Aorta (tissue), 5 donors: ENCODE data around the gene WDR64. TPM values are rescaled to one million over a fixed set of nuclear protein-coding genes. Genes with fewer than 3 reads are reported as not detected.

ENCODE experiments used
- ATAC-seq: fragments of 200-7000 bp; cut with Tn5 transposase; one replicate; pipeline ENCODE4 v1.9.1; 2022; ENCODE audit warnings: moderate library complexity; ENCODE audit not compliant: low FRiP score
- DNase-seq, 2 donors: peaks; one replicate each; pipeline ENCODE4 v3.0.0-alpha.2; 2020
- H3K27ac ChIP-seq, 2 donors: one replicate each; pipeline ENCODE4 v1.5.1; 2013; ENCODE audit warnings: low read length in 2 of 2, mild to moderate bottlenecking in 2 of 2, moderate library complexity in 2 of 2, control low read depth in 1 of 2, inconsistent platforms in 1 of 2, low read depth in 1 of 2
- H3K27me3 ChIP-seq, 2 donors: one replicate each; pipeline ENCODE4 v1.6.1; 2013; ENCODE audit warnings: control low read depth in 1 of 2, low read length in 1 of 2, mild to moderate bottlenecking in 1 of 2, moderate library complexity in 1 of 2; ENCODE audit not compliant: insufficient read depth in 2 of 2, control insufficient read depth in 1 of 2
- H3K36me3 ChIP-seq, 2 donors: one replicate each; pipeline ENCODE4 v1.6.1; 2013; ENCODE audit warnings: control low read depth in 1 of 2, low read length in 1 of 2, mild to moderate bottlenecking in 1 of 2; ENCODE audit not compliant: insufficient read depth in 2 of 2, control insufficient read depth in 1 of 2
- H3K4me1 ChIP-seq, 2 donors: one replicate each; pipeline ENCODE4 v1.6.1; 2013; ENCODE audit warnings: low read length in 2 of 2, control low read depth in 1 of 2, mild to moderate bottlenecking in 1 of 2, moderate library complexity in 1 of 2; ENCODE audit not compliant: insufficient read depth in 2 of 2, control insufficient read depth in 1 of 2
- H3K4me3 ChIP-seq, 2 donors: one replicate each; pipeline ENCODE4 v1.5.1; 2013; ENCODE audit warnings: low read length in 2 of 2, control low read depth in 1 of 2, mild to moderate bottlenecking in 1 of 2
- H3K9me3 ChIP-seq: one replicate; pipeline ENCODE4 v1.6.1; 2013; ENCODE audit warnings: mild to moderate bottlenecking, low read length; ENCODE audit not compliant: control insufficient read depth
- WGBS, 2 donors: extraction: QIAGEN DNeasy Blood & Tissue Kit; methylation state at CpG; one replicate each; pipeline ENCODE4 v1.1.7; 2013; 5-methylcytosine and 5-hydroxymethylcytosine counted together
- intact Hi-C, 2 donors: fragments of 100-400 bp; cut with DNase I; formaldehyde crosslinking; loops; one replicate each; pipeline versions ENCODE4 v1.14.2 to v1.15.0; 2022
- long read RNA-seq, 2 donors: library from polyadenylated mRNA; unstranded; transcript quantifications; one replicate each; pipeline ENCODE4 v2.0.0, GENCODE V29; 2020 to 2021
- polyA plus RNA-seq, 2 donors: library from polyadenylated mRNA; stranded (reverse); fragments of 200-250 nt; gene quantifications; one replicate each; pipeline ENCODE4 v1.2.3, GENCODE V29; 2013
- total RNA-seq, 2 donors: library from RNA; stranded (reverse); fragmentation: NEBNext Ultra II Directional; extraction: Animal tissue kit (Norgen Biotek cat#: 25700); gene quantifications; one replicate each; pipeline ENCODE4 v1.2.1, GENCODE V29; 2021
- donor health status: healthy with polysubstance abuse.
- donor health status: Bipolar disorder and iron deficiency.
- donor health status: DM: no; HTN: no; CAD: no.
- donor health status: DM: no; HTN: no; CAD: no.
- donor health status: DM: yes; HTN: yes; CAD: no.

WDR64 gene
- not detected for total RNA-seq
- not detected for polyA plus RNA-seq
- long read RNA-seq, donor 1 = 0 reads
- long read RNA-seq, donor 2 = 0 reads

GRCh38 chr1:241652012-241652411 is at the start of gene WDR64:
Gene WDR64, plus strand, starts transcription at chr1:241652281. Its CDS starts 204 bp downstream, at chr1:241652485.
- Histone ChIP-seq H3K4me1 (peaks cover 0 to 2% of the 10 kb centered on the region in 2 donors), H3K27me3 (no peaks in the 10 kb centered on the region), H3K4me3 (no peak within 1 kb of the TSS), H3K9me3 (no peaks in the 10 kb centered on the region), H3K27ac (no peak within 1 kb of the TSS), H3K36me3 (no peaks in the 10 kb centered on the region)
- intact Hi-C loops = no loop called here
- DNase-seq (no peak), ATAC-seq (no peak)
- WGBS, 2 donors = 93 to 97% methylated on average over 4 of the region's 4 CpGs

DNA sequence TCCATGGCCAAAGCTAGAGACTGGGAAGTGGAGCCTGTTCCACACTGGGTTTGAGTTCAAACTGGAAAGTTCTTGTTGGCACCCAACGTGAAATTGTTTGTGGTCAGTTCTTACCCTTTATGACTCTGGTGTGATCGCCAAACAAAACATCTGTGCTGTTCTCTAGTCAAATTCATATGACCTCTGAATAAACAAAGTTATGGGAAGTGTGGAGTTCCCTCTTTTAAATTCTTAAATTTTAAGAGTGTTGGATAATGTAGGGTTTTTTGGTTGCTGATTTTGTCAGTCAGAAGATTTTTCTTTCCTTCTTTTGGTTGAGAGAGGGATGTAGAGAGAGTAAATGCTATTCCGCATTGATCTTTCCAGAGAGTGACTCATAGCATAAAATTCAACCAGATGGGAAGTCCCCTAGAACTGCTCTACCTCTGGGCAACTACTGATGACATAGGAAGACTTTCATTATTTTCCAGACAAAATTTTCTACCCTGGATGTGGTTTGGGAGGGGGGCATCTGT is 48.3 kb upstream of the WDR64 start:
- Histone ChIP-seq H3K36me3 (no peaks in the 10 kb centered on the region), H3K4me1 (peaks cover 0 to 2% of the 10 kb centered on the region in 2 donors), H3K27ac (no peak overlapping the region), H3K4me3 (no peak overlapping the region), H3K9me3 (no peaks in the 10 kb centered on the region), H3K27me3 (no peaks in the 10 kb centered on the region)
- 48 to 53% methylated on average over 3 of the region's 3 CpGs for WGBS, 2 donors
- no peak for DNase-seq
- peak; percentile 48 for ATAC-seq
- intact Hi-C loops = no loop called here

DNA sequence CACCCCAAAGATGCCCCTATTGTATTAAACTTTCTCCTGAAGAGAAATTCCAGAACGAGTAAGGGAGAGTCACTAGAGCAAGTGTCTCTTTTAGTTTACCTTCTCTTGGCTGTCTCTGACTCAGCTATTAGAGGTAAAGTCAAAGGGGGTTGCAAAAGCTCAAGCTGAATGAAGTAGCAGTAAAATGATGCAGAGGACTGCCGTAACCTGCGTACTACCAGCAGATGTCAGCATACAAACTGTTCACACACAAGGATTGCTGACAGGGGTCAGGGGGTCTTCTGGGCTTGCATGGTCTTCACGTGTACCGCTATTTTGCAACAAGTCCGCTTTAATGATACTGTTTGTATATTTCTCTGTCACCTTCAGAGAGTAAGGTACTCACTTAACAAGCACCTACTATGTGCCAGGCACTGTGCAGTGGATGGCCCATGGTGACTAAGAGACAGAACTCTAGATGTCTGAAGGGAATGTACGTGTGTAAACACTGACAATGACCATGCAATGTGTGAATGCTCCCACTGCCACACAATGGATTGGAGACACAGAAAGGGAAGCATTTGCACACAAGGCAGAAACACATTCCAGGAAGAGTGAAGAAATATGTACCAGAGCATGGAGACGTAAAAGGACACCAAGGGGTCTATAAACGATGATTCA is 46.8 kb upstream of the WDR64 start:
- no peak overlapping the region for H3K27ac ChIP-seq
- ATAC-seq (no peak), DNase-seq (no peak)
- H3K36me3 ChIP-seq = no peaks in the 10 kb centered on the region
- no peak overlapping the region for H3K4me3 ChIP-seq
- H3K27me3 ChIP-seq = no peaks in the 10 kb centered on the region
- H3K9me3 ChIP-seq = no peaks in the 10 kb centered on the region
- WGBS, 2 donors = 73 to 78% methylated on average over 9 of the region's 9 CpGs
- intact Hi-C loops = no loop called here
- H3K4me1 ChIP-seq = peaks cover 0 to 2% of the 10 kb centered on the region in 2 donors

DNA sequence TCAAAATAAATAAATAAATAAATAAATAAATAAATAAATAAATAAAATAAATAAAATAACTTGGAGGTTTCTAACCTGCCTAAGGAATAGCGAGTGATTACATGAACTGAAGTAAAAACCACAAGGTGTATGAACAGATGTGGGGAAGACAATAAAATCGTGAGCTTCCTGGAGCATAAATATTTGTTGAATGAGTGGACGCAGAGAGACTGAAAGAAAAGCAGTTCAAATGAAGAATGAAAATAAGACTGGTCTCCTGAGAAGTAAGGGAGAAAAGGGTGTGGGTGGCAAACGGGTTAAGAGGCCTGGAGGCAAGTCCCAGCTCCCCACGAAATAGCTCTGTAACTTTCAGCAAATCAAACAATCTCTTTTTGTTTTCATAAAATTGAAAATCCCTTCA is 45.5 kb upstream of the WDR64 start:
- Histone ChIP-seq H3K4me3 (no peak overlapping the region), H3K27ac (no peak overlapping the region), H3K27me3 (no peaks in the 10 kb centered on the region), H3K4me1 (peaks cover 0 to 2% of the 10 kb centered on the region in 2 donors), H3K9me3 (no peaks in the 10 kb centered on the region), H3K36me3 (no peaks in the 10 kb centered on the region)
- ATAC-seq = no peak
- WGBS, 2 donors = 72 to 78% methylated on average over 5 of the region's 5 CpGs
- intact Hi-C loops = no loop called here
- DNase-seq = no peak

DNA sequence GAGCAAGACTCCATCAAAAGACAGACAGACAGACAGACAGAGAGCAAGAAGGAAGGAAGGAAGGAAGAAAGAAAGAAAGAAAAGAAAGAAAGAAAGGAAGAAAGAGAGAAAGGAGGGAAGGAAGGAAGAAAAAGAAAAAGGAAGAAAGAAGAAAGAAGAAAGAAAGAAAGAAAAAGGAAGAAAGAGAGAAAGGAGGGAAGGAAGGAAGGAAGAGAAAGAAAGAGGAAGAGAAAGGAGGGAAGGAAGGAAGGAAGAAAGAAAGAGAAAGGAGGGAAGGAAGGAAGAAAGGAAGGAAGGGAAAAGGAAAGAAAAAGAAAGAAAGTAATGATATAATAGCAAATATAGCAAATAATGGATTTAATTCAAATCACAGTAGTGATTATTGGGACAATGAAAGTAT is 44.6 kb upstream of the WDR64 start:
- Histone ChIP-seq H3K27me3 (no peaks in the 10 kb centered on the region), H3K9me3 (no peaks in the 10 kb centered on the region), H3K4me1 (peaks cover 0 to 2% of the 10 kb centered on the region in 2 donors), H3K27ac (no peak overlapping the region), H3K4me3 (no peak overlapping the region), H3K36me3 (no peaks in the 10 kb centered on the region)
- no peak for ATAC-seq
- intact Hi-C loops = no loop called here
- no peak for DNase-seq

DNA sequence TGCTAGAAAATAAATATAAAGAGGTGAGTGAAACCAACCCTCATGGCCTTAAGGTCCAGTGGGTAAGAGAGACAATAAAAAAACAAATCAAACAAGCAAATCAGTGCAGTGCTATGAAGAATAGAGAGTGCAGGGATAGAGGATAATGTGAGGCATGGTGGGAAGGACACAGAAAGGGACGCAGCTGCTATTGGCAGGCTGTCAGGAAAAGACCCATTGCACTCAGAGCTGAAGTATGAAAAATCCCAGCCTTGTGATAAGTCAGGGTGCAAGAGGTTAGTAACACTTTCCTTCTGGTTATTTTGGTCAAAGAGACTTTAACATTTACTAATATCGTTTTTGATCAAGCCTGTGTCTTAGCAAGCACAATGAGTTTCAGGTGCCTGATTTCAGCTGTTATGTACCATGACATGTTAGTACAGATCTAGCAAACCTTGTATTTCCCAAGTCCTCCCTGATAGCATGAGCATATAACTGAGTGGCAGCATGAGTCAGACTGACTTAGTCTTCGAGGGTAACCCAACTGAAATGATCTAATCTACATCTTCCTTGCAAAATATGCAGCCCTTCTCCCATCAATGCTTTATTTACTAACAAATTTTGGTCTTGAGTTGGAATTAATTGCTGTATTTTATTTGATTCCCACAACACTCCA is 43.6 kb upstream of the WDR64 start:
- DNase-seq (no peak), ATAC-seq (no peak)
- Histone ChIP-seq H3K27ac (no peak overlapping the region), H3K4me3 (no peak overlapping the region), H3K9me3 (no peaks in the 10 kb centered on the region), H3K4me1 (peaks cover 0 to 2% of the 10 kb centered on the region in 2 donors), H3K27me3 (no peaks in the 10 kb centered on the region), H3K36me3 (no peaks in the 10 kb centered on the region)
- WGBS, 2 donors = 28 to 36% methylated on average over 3 of the region's 3 CpGs
- intact Hi-C loops = no loop called here

DNA sequence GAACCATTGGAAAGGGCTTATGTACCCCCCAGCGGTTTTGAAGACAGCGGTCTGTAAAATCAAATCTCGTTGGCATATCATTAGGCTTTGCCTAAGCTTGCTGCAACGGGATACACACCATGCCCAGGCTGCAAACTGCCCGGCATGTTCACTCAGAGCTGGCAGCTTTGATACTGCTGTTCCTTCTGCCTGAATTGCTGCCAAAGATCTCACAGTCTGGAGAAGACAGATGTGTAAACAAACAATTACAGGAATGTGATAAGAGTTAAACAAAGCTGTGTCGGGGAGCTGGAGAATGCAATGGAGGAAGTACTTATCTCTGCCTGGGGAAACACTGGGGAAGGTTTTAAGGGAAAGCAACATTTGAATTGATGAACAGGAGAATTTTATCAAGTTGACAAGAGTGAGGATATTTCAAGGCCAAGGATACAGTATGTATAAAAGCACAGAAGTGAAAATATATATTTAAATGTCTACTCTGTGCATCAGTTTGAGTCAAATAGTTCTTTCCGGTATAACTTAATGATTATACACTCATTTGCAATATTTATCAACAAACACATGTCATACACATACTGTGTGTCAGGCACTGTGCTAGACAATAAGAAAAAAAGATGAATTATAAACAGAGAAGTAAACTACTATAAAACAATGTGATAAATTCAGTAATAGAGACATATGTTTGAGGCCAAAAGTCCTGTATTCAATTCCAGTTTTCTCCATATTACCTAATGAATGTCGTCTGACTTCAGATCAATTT is 41.8 kb upstream of the WDR64 start:
- H3K27me3 ChIP-seq = no peaks in the 10 kb centered on the region
- H3K9me3 ChIP-seq = no peaks in the 10 kb centered on the region
- WGBS, 2 donors = 34 to 36% methylated on average over 8 of the region's 8 CpGs
- H3K4me1 ChIP-seq = no peaks in the 10 kb centered on the region
- DNase-seq (no peak), ATAC-seq (no peak)
- no peak overlapping the region for H3K4me3 ChIP-seq
- no peak overlapping the region for H3K27ac ChIP-seq
- no peaks in the 10 kb centered on the region for H3K36me3 ChIP-seq
- intact Hi-C loops = loop anchor here (2.0 to 5.0 kb wide), 2 partner anchors 222 to 225 kb away; no protein-coding TSS in a partner anchor

DNA sequence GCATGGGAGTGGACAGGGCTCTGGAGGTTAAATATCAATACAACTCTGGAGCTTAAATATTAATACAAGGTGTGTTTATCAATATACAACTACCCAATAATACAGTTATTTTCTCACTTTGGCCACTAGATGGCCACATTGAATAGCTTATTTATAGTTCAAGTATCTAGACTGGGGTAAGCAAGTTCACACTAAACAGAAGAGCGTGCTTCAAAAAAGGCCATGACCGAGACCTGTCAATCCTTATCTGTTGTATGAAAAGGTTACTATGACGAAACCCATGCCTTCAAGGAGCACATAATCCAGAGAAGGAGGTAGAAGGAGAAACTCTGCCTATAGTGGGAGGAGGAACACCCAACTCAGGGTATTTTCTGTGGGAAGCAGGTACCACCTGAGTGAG is 41.0 kb upstream of the WDR64 start:
- Histone ChIP-seq H3K9me3 (no peaks in the 10 kb centered on the region), H3K4me3 (no peak overlapping the region), H3K36me3 (no peaks in the 10 kb centered on the region), H3K27ac (no peak overlapping the region), H3K4me1 (no peaks in the 10 kb centered on the region), H3K27me3 (no peaks in the 10 kb centered on the region)
- 3 to 4% methylated on average over 3 of the region's 3 CpGs for WGBS, 2 donors
- DNase-seq (no peak), ATAC-seq (peak; percentile 81)
- intact Hi-C loops = loop anchor here (2.0 to 5.0 kb wide), 2 partner anchors 221 to 224 kb away; no protein-coding TSS in a partner anchor
